IPS-20b (cell line): ENCODE results near the gene DENND6B.

Experiments
- H3K27ac ChIP-seq: one replicate; pipeline ENCODE4 v1.5.1; 2013; ENCODE audit warnings: low read length
- H3K27me3 ChIP-seq: 2 replicates; pipeline ENCODE4 v1.6.1; 2013; ENCODE audit warnings: mild to moderate bottlenecking, low read length, inconsistent platforms; ENCODE audit not compliant: insufficient read depth
- H3K36me3 ChIP-seq: 2 replicates; pipeline ENCODE4 v1.6.1; 2013; ENCODE audit warnings: low read depth, mild to moderate bottlenecking, inconsistent platforms, low read length, moderate library complexity; ENCODE audit not compliant: insufficient read depth
- H3K4me1 ChIP-seq: 2 replicates; pipeline ENCODE4 v1.6.1; 2013; ENCODE audit warnings: mild to moderate bottlenecking, control low read depth, inconsistent platforms, low read length, moderate library complexity; ENCODE audit not compliant: insufficient read depth
- H3K4me3 ChIP-seq: 2 replicates; pipeline ENCODE4 v1.5.1; 2013; ENCODE audit warnings: mild to moderate bottlenecking, low read length, inconsistent platforms
- H3K9ac ChIP-seq: 2 replicates; pipeline ENCODE4 v1.6.1; 2013; ENCODE audit warnings: low read depth, mild to moderate bottlenecking, inconsistent platforms, low read length, moderate library complexity
- H3K9me3 ChIP-seq: 2 replicates; pipeline ENCODE4 v1.6.1; 2013; ENCODE audit warnings: mild to moderate bottlenecking, low read depth, low read length, inconsistent platforms; ENCODE audit not compliant: insufficient read depth

Gene DENND6B

GRCh38 chr22:50320116-50320515 is 6.7 kb downstream of the DENND6B start:
- no peaks in the 10 kb centered on the region for H3K4me1 ChIP-seq
- H3K9ac ChIP-seq = no peak overlapping the region
- no peak overlapping the region for H3K27ac ChIP-seq

GRCh38 chr22:50319503-50319951 is 7.3 kb downstream of the DENND6B start:
- no peaks in the 10 kb centered on the region; the same call in 1 of the 2 replicates for H3K27me3 ChIP-seq
- H3K27ac ChIP-seq = no peak overlapping the region
- no peak overlapping the region for H3K9ac ChIP-seq
- no peaks in the 10 kb centered on the region for H3K9me3 ChIP-seq
- H3K36me3 ChIP-seq = no peaks in the 10 kb centered on the region
- H3K4me3 ChIP-seq = no peak overlapping the region
- no peaks in the 10 kb centered on the region for H3K4me1 ChIP-seq

More at GRCh38 chr22:50320116-50320515, 6.7 kb downstream of the DENND6B start:
- H3K4me3 ChIP-seq = no peak overlapping the region
- no peaks in the 10 kb centered on the region for H3K9me3 ChIP-seq
- H3K27me3 ChIP-seq = peaks cover 5% of the 10 kb centered on the region
- H3K36me3 ChIP-seq = no peaks in the 10 kb centered on the region

DNA sequence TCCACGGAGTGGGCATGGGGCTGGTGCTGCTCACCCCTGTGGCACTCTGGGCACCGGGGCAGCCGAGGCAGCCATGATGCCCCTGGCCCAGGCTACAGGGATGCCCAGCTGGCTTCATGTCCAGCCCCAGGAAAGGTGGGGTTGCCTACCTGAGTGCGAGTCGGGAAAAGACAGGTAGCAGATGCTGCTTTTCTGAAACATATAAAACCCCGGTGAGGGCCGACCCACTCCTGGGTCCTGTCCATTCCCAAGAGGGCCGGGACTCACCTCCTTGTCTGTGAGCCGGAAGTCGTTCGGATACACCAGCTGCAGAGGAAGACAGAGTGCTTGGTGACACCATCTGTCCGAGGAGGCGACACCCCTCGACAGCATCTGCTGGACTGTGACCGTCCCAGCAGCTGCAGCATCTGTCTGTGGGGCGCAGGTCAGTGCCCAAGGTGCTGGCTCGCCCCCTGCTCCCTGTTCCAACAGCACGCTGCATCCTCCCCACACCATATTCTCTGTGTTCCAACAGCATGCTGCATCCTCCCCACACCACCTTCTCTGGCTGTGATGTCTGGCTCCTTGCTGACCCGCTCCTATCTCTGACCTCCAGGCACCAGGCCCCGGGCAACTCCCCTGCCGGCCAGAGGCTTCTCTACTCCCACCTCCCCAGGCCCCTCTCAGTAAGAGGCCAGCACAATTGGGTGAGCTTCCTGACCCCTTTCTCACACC is 8.0 kb downstream of the DENND6B start:
- H3K4me3 ChIP-seq = no peak overlapping the region
- no peak overlapping the region for H3K9ac ChIP-seq
- H3K36me3 ChIP-seq = no peaks in the 10 kb centered on the region
- no peaks in the 10 kb centered on the region for H3K27me3 ChIP-seq
- no peak overlapping the region for H3K27ac ChIP-seq
- H3K4me1 ChIP-seq = no peaks in the 10 kb centered on the region
- H3K9me3 ChIP-seq = no peaks in the 10 kb centered on the region

- Histone ChIP-seq H3K27ac (no peak overlapping the region), H3K4me3 (no peak overlapping the region), H3K36me3 (no peaks in the 10 kb centered on the region), H3K4me1 (no peaks in the 10 kb centered on the region), H3K9me3 (no peaks in the 10 kb centered on the region), H3K27me3 (no peaks in the 10 kb centered on the region), H3K9ac (no peak overlapping the region)
These were observed 8.5 kb downstream of the DENND6B start for GRCh38 chr22:50318356-50318697.

DNA sequence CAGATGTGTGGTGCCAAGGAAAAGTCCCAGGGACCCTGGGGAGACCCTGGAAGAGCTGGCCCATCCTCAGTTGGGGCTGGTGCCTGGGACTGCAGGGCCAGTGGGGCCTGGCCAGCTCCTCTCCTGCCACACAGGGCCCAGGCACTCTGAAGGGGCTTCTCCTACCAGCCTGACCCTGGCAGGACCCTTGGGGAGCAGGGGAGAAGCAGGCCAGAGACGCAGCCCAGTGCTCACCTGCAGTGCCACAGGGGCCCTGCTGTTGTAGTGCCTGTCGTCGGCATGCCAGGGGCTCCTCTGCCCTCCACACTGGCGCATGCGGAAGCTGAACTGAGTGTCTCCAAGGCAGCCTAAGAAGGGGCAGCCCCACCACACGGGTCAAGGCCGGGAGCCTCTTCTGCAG is 9.1 kb downstream of the DENND6B start:
- no peaks in the 10 kb centered on the region for H3K27me3 ChIP-seq
- H3K36me3 ChIP-seq = no peaks in the 10 kb centered on the region
- H3K9me3 ChIP-seq = no peaks in the 10 kb centered on the region
- H3K27ac ChIP-seq = no peak overlapping the region
- H3K4me1 ChIP-seq = no peaks in the 10 kb centered on the region
- no peak overlapping the region for H3K9ac ChIP-seq
- H3K4me3 ChIP-seq = no peak overlapping the region

DNA sequence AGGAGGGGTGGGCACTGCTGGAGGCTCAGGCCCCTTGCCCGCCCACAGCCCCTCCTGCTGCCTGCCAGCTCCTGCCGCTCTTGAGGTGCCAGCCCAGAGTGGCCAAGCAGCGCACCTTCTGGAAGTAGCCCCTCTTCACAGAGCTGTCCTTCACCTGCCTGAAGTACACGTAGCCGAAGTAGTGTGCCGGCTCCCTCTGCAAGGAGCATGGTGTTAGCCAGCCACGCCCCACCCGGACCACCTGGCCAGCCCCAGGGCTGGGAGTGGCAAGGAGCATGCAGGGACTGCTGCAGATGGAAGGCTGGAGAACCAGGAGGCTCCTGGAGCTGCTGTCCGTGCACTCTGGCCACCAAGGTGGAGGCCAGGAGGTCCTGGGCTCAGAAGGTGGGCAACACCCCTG is 9.6 kb downstream of the DENND6B start:
- no peak overlapping the region for H3K9ac ChIP-seq
- no peak overlapping the region for H3K4me3 ChIP-seq
- no peaks in the 10 kb centered on the region for H3K4me1 ChIP-seq
- no peak overlapping the region for H3K27ac ChIP-seq
- H3K36me3 ChIP-seq = no peaks in the 10 kb centered on the region
- no peaks in the 10 kb centered on the region for H3K9me3 ChIP-seq
- H3K27me3 ChIP-seq = no peaks in the 10 kb centered on the region

- Histone ChIP-seq H3K4me1 (no peaks in the 10 kb centered on the region), H3K36me3 (no peaks in the 10 kb centered on the region), H3K9ac (no peak overlapping the region), H3K27me3 (no peaks in the 10 kb centered on the region), H3K27ac (no peak overlapping the region), H3K4me3 (no peak overlapping the region), H3K9me3 (no peaks in the 10 kb centered on the region)
These were observed 10.4 kb downstream of the DENND6B start for GRCh38 chr22:50316114-50317065.

DNA sequence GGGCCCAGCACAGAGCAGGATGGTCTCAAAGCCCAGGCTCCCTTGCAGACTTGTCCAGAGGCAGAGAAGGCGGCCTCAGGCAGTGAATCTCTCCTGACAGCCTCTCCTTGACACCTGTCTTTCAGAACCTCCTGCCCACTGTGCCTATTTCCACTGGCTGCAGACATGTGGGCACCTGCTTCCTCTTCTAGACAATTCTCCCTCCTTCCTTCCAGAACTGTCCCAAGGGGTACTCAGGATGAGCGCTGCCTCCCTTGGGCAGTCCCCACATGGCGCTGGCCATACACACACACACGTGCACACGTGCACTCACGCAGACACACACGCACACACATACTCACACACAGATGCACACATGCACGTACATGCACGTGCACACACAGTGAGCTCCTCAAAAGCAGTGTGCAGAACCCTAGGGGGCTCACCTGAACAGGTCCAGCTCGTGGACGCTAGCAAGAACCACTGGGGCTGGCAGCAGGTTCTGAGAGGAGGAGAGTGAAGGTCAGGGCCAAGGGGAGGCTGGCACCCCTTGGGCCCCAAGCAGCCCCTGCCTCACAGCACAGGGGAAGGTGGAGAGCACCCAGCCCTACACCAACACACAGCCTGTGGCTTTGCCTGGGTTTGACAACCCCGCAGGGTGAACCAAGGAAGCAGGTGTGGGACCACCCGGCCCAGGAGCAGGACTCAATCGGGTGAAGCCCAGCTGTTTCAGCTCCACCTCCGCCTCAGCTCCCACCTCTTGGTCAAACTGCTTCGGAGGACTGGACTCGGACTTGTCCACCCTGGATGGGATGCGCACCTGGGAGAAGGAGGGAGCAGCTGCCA is 11.3 kb downstream of the DENND6B start:
- Histone ChIP-seq H3K4me3 (no peak overlapping the region), H3K9ac (no peak overlapping the region)

DNA sequence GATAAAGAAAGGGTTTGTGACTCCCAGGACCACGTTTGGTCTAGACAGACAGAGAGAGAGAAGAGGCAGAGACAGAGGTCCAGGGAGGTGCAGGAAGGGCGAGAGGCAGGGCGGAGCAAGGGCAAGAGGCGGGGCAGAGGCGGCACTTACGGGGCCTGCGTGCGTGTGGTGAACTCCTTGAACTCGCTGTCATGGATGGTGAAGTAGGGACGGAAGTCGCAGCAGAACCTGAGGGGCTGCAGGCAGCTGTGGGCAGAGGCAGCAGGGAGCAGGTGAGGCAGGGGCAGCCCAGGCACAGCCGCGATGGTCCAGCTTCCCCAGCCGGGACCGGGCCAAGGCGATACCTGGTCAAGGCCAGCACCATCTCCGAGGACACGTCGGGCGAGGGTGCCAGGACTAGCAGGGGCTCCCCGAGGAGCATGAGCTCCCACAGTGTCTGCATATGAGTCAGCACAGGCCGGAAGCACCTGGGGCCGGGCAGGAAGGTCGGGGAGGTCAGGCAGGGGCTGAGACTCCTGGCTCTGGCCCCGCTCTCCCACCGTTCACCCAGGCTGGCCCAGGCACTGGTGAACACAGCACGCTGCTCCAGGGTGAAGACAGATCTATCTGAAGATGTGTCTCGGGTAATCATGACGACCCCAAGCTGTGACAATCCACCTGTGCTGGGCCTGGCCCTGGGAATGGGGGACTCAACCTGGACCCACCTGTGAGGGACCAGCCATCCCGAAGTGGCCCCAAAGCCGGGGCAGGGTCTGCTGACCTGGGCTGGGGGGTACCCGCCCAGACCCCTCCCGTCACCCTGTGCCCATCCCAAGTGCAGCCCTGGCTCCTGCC is 12.1 kb downstream of the DENND6B start:
- no peaks in the 10 kb centered on the region for H3K9me3 ChIP-seq
- H3K27me3 ChIP-seq = no peaks in the 10 kb centered on the region
- no peak overlapping the region for H3K9ac ChIP-seq
- H3K4me1 ChIP-seq = no peaks in the 10 kb centered on the region
- H3K27ac ChIP-seq = no peak overlapping the region
- H3K36me3 ChIP-seq = no peaks in the 10 kb centered on the region
- no peak overlapping the region for H3K4me3 ChIP-seq

More for the DNA sequence above, 11.3 kb downstream of the DENND6B start:
- Histone ChIP-seq H3K27ac (no peak overlapping the region), H3K9me3 (no peaks in the 10 kb centered on the region), H3K4me1 (no peaks in the 10 kb centered on the region), H3K27me3 (no peaks in the 10 kb centered on the region), H3K36me3 (no peaks in the 10 kb centered on the region)

DNA sequence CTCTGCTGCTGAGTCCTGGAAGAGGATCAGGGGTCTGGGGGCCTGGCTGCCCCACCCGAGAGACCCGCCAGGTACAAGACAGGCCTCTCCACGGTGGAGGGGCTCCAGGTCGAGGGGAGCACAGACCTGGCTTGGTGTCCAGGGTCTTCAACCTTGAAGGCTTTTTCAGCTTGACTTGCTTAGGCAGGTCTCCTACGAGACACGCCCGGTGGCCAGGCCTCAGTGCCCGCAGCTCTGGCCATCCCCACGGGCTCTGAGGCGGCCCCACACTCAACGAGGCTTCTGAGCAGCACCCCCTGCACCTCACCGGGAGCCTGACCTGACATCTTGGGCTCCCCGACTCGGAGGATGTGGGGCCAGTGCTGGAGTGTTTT is 12.7 kb downstream of the DENND6B start:
- H3K4me3 ChIP-seq = no peak overlapping the region
- no peaks in the 10 kb centered on the region for H3K27me3 ChIP-seq
- H3K4me1 ChIP-seq = peaks cover under 1% of the 10 kb centered on the region; the same call in 1 of the 2 replicates
- H3K36me3 ChIP-seq = no peaks in the 10 kb centered on the region
- H3K9me3 ChIP-seq = no peaks in the 10 kb centered on the region
- H3K9ac ChIP-seq = no peak overlapping the region
- no peak overlapping the region for H3K27ac ChIP-seq

DNA sequence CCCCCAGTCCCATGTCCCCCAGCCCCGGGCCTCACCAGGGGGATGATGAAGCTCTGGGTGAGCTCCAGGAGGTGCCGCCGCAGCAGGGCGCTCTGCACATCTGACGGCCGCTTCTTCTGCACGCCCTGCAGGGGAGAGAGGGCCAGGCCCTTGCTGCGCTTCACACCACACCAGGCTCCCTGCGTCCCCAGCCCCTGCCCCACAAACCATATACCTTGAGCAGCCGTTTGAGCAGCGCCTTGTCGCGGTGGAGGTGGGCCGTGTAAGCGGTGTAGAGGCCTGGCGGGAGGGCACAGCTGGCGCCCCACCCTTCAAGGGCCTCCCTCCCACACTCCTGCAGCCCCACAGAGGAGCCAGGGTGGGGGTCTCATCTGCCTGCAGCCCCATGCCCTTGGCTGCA is 13.2 kb downstream of the DENND6B start:
- Histone ChIP-seq H3K36me3 (no peaks in the 10 kb centered on the region), H3K9ac (no peak overlapping the region), H3K27me3 (no peaks in the 10 kb centered on the region), H3K4me1 (peaks cover 5% of the 10 kb centered on the region; the same call in 1 of the 2 replicates), H3K9me3 (no peaks in the 10 kb centered on the region), H3K4me3 (no peak overlapping the region), H3K27ac (no peak overlapping the region)
